Esophagus muscularis mucosa (tissue), 4 donors: ENCODE measurements around the gene KIF21A. TPM values are rescaled to one million over a fixed set of nuclear protein-coding genes. Genes with fewer than 3 reads are reported as not detected.

ENCODE experiments used
- DNase-seq: peaks from one replicate; pipeline ENCODE4 v3.0.0-alpha.2; 2017; ENCODE audit errors: extremely low spot score
- H3K27ac ChIP-seq, 4 donors: fragments of 200-600 bp; sonication (generic); replicated peaks in 1 of 4; 1 replicate in 3 of 4; 2 replicates in 1 of 4; pipeline ENCODE4 v1.5.1; 2016 to 2019; ENCODE audit warnings: mild to moderate bottlenecking in 1 of 4
- H3K27me3 ChIP-seq, 4 donors: fragments of 200-600 bp; sonication (generic); one replicate each; pipeline versions ENCODE4 v1.5.1 to v1.6.0; 2016 to 2019
- H3K36me3 ChIP-seq, 4 donors: fragments of 200-600 bp; sonication (generic); one replicate each; pipeline ENCODE4 v1.5.1; 2016 to 2019
- H3K4me1 ChIP-seq, 4 donors: fragments of 200-600 bp; sonication (generic); one replicate each; pipeline ENCODE4 v1.5.1; 2016 to 2019
- H3K4me3 ChIP-seq, 4 donors: fragments of 200-600 bp; sonication (generic); 1 replicate in 2 of 4; 2 replicates in 2 of 4; pipeline ENCODE4 v1.5.1; 2016 to 2019; ENCODE audit warnings: mild to moderate bottlenecking in 4 of 4, moderate library complexity in 1 of 4
- H3K9me3 ChIP-seq, 4 donors: fragments of 200-600 bp; sonication (generic); 1 replicate in 3 of 4; 2 replicates in 1 of 4; pipeline ENCODE4 v1.5.1; 2016 to 2019
- CTCF ChIP-seq, 3 experiments: fragments of 200-600 bp in 2 of 3; fragments of 450-650 bp in 1 of 3; sonication (generic) in 2 of 3; IDR thresholded peaks; one replicate each; pipeline ENCODE4 v1.5.1; 2017 to 2019; ENCODE audit warnings: antibody characterized with exemption in 3 of 3, mild to moderate bottlenecking in 2 of 3, moderate library complexity in 1 of 3
- EP300 ChIP-seq: sonication (generic); formaldehyde crosslinking; IDR thresholded peaks from one replicate; pipeline ENCODE4 v1.6.1; 2017; ENCODE audit warnings: antibody characterized with exemption
- POLR2A ChIP-seq: fragments of 450-650 bp; IDR thresholded peaks from one replicate; pipeline ENCODE4 v1.6.1; 2017; ENCODE audit warnings: antibody characterized with exemption, moderate library complexity, mild to moderate bottlenecking, low read depth
- POLR2AphosphoS5 ChIP-seq, 2 donors: sonication (generic); formaldehyde crosslinking; IDR thresholded peaks; one replicate each; pipeline ENCODE4 v1.6.1; 2017; ENCODE audit warnings: antibody characterized with exemption in 2 of 2
- WGBS: methylation state at CpG from one replicate; pipeline ENCODE4 v1.1.5; 2018; 5-methylcytosine and 5-hydroxymethylcytosine counted together
- intact Hi-C: fragments of 100-400 bp; cut with DNase I; formaldehyde crosslinking; loops from one replicate; pipeline ENCODE4 v1.15.1; 2023
- total RNA-seq, 4 donors: library from RNA; depleted of rRNA; stranded (reverse); fragments of >200 nt; gene quantifications; one replicate each; pipeline versions ENCODE4 v1.1.0 to v1.2.1, GENCODE V29; 2016

The KIF21A gene
- total RNA-seq, 4 donors from 2014 or later, result 9.3 to 17.4 (median 11.1) TPM

GRCh38 chr12:39375206-39375808, 67.6 kb downstream of the KIF21A start:
- TF ChIP-seq POLR2AphosphoS5 (IDR thresholded peaks at IDR 0.05) (no peak), POLR2A (no peak), EP300 (no peak), CTCF (IDR thresholded peaks at IDR 0.05) (no peak)
- DNase-seq, result no peak
- intact Hi-C loops, result no loop called here
- Histone ChIP-seq H3K27me3 (no peaks in the 10 kb centered on the region), H3K9me3 (no peaks in the 10 kb centered on the region), H3K36me3 (no peaks in the 10 kb centered on the region), H3K4me1 (peaks cover 0 to 5% (median 0%) of the 10 kb centered on the region in 4 donors), H3K4me3 (no peak overlapping the region), H3K27ac (no peak overlapping the region)
- 70% methylated on average over 2 of the region's 2 CpGs for WGBS

GRCh38 chr12:39372929-39373328, 70.0 kb downstream of the KIF21A start:
- no peaks in the 10 kb centered on the region for H3K4me1 ChIP-seq
- H3K9me3 ChIP-seq, result no peaks in the 10 kb centered on the region
- TF ChIP-seq POLR2A, result no peak
- no peak for TF ChIP-seq EP300
- no peak for TF ChIP-seq POLR2AphosphoS5 (IDR thresholded peaks at IDR 0.05)
- TF ChIP-seq CTCF (IDR thresholded peaks at IDR 0.05), result no peak
- no peak overlapping the region for H3K4me3 ChIP-seq
- DNase-seq, result no peak
- no peak overlapping the region for H3K27ac ChIP-seq
- H3K36me3 ChIP-seq, result no peaks in the 10 kb centered on the region
- intact Hi-C loops, result no loop called here
- no peaks in the 10 kb centered on the region for H3K27me3 ChIP-seq
- 70% methylated on average over 2 of the region's 2 CpGs for WGBS

- Histone ChIP-seq H3K9me3 (no peaks in the 10 kb centered on the region), H3K36me3 (no peaks in the 10 kb centered on the region), H3K27ac (no peak overlapping the region), H3K27me3 (no peaks in the 10 kb centered on the region), H3K4me3 (no peak overlapping the region), H3K4me1 (no peaks in the 10 kb centered on the region)
- WGBS, result 95% methylated on average over 2 of the region's 2 CpGs
- DNase-seq, result no peak
- intact Hi-C loops, result no loop called here
- TF ChIP-seq CTCF (IDR thresholded peaks at IDR 0.05) (no peak), EP300 (no peak), POLR2A (no peak), POLR2AphosphoS5 (IDR thresholded peaks at IDR 0.05) (no peak)
Observed at GRCh38 chr12:39372204-39372925, 70.6 kb downstream of the KIF21A start.

- intact Hi-C loops, result no loop called here
- H3K27me3 ChIP-seq, result no peaks in the 10 kb centered on the region
- WGBS, result 51% methylated on average over 2 of the region's 2 CpGs
Observed at GRCh38 chr12:39369756-39370155, 73.2 kb downstream of the KIF21A start.

More at GRCh38 chr12:39369756-39370155, 73.2 kb downstream of the KIF21A start:
- no peaks in the 10 kb centered on the region for H3K4me1 ChIP-seq
- peaks cover 0 to 8% (median 2%) of the 10 kb centered on the region in 4 donors for H3K36me3 ChIP-seq
- DNase-seq, result no peak
- no peak overlapping the region for H3K4me3 ChIP-seq
- H3K27ac ChIP-seq, result no peak overlapping the region
- no peak for TF ChIP-seq EP300
- no peak for TF ChIP-seq CTCF (IDR thresholded peaks at IDR 0.05)
- no peak for TF ChIP-seq POLR2AphosphoS5 (IDR thresholded peaks at IDR 0.05)
- no peak for TF ChIP-seq POLR2A
- no peaks in the 10 kb centered on the region for H3K9me3 ChIP-seq
